ENCODE data around the gene WNT9B. TPM values are rescaled to one million over a fixed set of nuclear protein-coding genes. Genes with fewer than 3 reads are reported as not detected.

The WNT9B gene
- total RNA-seq, 1 experiment from 2014 or later, result not detected

- ATAC-seq, result no peak
- TF ChIP-seq POLR2AphosphoS5 (IDR thresholded peaks at IDR 0.05; ENCODE audit: low read depth, low read length), result no peak
- TF ChIP-seq TCF7L2 (IDR thresholded peaks at IDR 0.05; ENCODE audit: low read depth, low read length), result no peak
- TF ChIP-seq CTCF (IDR thresholded peaks at IDR 0.05), result no peak
- TF ChIP-seq REST (IDR thresholded peaks at IDR 0.05; ENCODE audit: insufficient read depth in 1 of 2, low read depth in 2 of 2, low read length in 1 of 2), result no peak
- TF ChIP-seq SIN3A (IDR thresholded peaks at IDR 0.05; ENCODE audit: borderline replicate concordance, insufficient read depth, low read depth, low read length), result no peak
- Histone ChIP-seq H3K27me3 (ENCODE audit: control insufficient read depth, insufficient read depth, low read length) (no peaks in the 10 kb centered on the region), H3K27ac (ENCODE audit: low read length) (no peak overlapping the region), H3K9me3 (ENCODE audit: control insufficient read depth, insufficient read depth, low read depth, low read length) (no peaks in the 10 kb centered on the region), H3K36me3 (ENCODE audit: control insufficient read depth, insufficient read depth, low read length) (no peaks in the 10 kb centered on the region), H3K4me3 (ENCODE audit: low read depth in 2 of 2, low read length in 2 of 2) (no peak overlapping the region), H3K4me1 (ENCODE audit: control insufficient read depth, insufficient read depth, low read length) (no peaks in the 10 kb centered on the region)
- in situ Hi-C loops (cut with HindIII; ENCODE audit: low pct_unique_long_range_greater_than_20kb, low sequenced_read_pairs) (no loop called here), intact Hi-C loops (cut with micrococcal nuclease; ENCODE audit: unreplicated experiment) (no loop called here)
- no peak for DNase-seq (ENCODE audit: low read depth, low spot score)
- POLR2A ChIA-PET, result interaction anchor here (0.6 kb wide), 1 partner anchor 33 kb away, joined by 8 read pairs; no protein-coding TSS in a partner anchor
- BruUV-seq (replicated peaks), result no TSS peak
- CTCF ChIA-PET, result no interaction called here
Measured at GRCh38 chr17:46895171-46895570, 43.8 kb downstream of the WNT9B start.

GRCh38 chr17:46896991-46897390, 45.6 kb downstream of the WNT9B start:
- ATAC-seq, result no peak
- ChIA-PET POLR2A (no interaction called here), CTCF (no interaction called here)
- no peaks in the 10 kb centered on the region for H3K4me1 ChIP-seq (ENCODE audit: control insufficient read depth, insufficient read depth, low read length)
- no peak overlapping the region for H3K27ac ChIP-seq (ENCODE audit: low read length)
- TF ChIP-seq REST (IDR thresholded peaks at IDR 0.05; ENCODE audit: insufficient read depth in 1 of 2, low read depth in 2 of 2, low read length in 1 of 2) (no peak), TCF7L2 (IDR thresholded peaks at IDR 0.05; ENCODE audit: low read depth, low read length) (no peak), POLR2AphosphoS5 (IDR thresholded peaks at IDR 0.05; ENCODE audit: low read depth, low read length) (no peak), CTCF (IDR thresholded peaks at IDR 0.05) (no peak), SIN3A (IDR thresholded peaks at IDR 0.05; ENCODE audit: borderline replicate concordance, insufficient read depth, low read depth, low read length) (no peak)
- no TSS peak for BruUV-seq (replicated peaks)
- in situ Hi-C loops (cut with HindIII; ENCODE audit: low pct_unique_long_range_greater_than_20kb, low sequenced_read_pairs) (no loop called here), intact Hi-C loops (cut with micrococcal nuclease; ENCODE audit: unreplicated experiment) (no loop called here)
- DNase-seq (ENCODE audit: low read depth, low spot score), result no peak
- no peaks in the 10 kb centered on the region for H3K36me3 ChIP-seq (ENCODE audit: control insufficient read depth, insufficient read depth, low read length)
- H3K9me3 ChIP-seq (ENCODE audit: control insufficient read depth, insufficient read depth, low read depth, low read length), result no peaks in the 10 kb centered on the region
- H3K27me3 ChIP-seq (ENCODE audit: control insufficient read depth, insufficient read depth, low read length), result no peaks in the 10 kb centered on the region
- H3K4me3 ChIP-seq (ENCODE audit: low read depth in 2 of 2, low read length in 2 of 2), result no peak overlapping the region

Data from Panc1 (cell line).